Smooth muscle cell (in vitro differentiated cells): Measurements from ENCODE around the gene DIP2C. TPM values are rescaled to one million over a fixed set of nuclear protein-coding genes. Genes with fewer than 3 reads are reported as not detected.

Source experiments
- DNase-seq: peaks from one replicate; lab custom pipeline; 2025; ENCODE audit not compliant: unreplicated experiment; lab: John Stamatoyannopoulos, UW
- H2AFZ ChIP-seq: fragments of 200-600 bp; sonication (generic); 2 replicates; pipeline ENCODE4 v1.6.0; 2016; ENCODE audit warnings: antibody characterized with exemption, low read depth, mild to moderate bottlenecking
- H3F3A ChIP-seq: fragments of 200-600 bp; sonication (generic); 2 replicates; pipeline ENCODE4 v1.6.0; 2017; ENCODE audit warnings: antibody characterized with exemption, low read depth
- H3K27ac ChIP-seq: fragments of 200-600 bp; sonication (generic); 2 replicates; pipeline ENCODE4 v1.5.1; 2016; ENCODE audit warnings: low read depth, mild to moderate bottlenecking
- H3K27me3 ChIP-seq: fragments of 200-600 bp; sonication (generic); 2 replicates; pipeline ENCODE4 v1.6.1; 2016; ENCODE audit warnings: low read depth, mild to moderate bottlenecking
- H3K36me3 ChIP-seq: fragments of 200-600 bp; sonication (generic); 2 replicates; pipeline ENCODE4 v1.5.1; 2016; ENCODE audit warnings: low read depth
- H3K4me1 ChIP-seq: fragments of 200-600 bp; sonication (generic); 2 replicates; pipeline ENCODE4 v1.5.1; 2016; ENCODE audit warnings: low read depth
- H3K4me2 ChIP-seq: fragments of 200-600 bp; sonication (generic); 2 replicates; pipeline ENCODE4 v1.6.0; 2016; ENCODE audit warnings: mild to moderate bottlenecking
- H3K4me3 ChIP-seq: fragments of 200-600 bp; sonication (generic); 2 replicates; pipeline ENCODE4 v1.5.1; 2016; ENCODE audit warnings: mild to moderate bottlenecking
- H3K79me2 ChIP-seq: fragments of 200-600 bp; sonication (generic); 2 replicates; pipeline ENCODE4 v1.6.0; 2016; ENCODE audit warnings: low read depth, mild to moderate bottlenecking
- H3K9ac ChIP-seq: fragments of 200-600 bp; sonication (generic); 2 replicates; pipeline ENCODE4 v1.6.0; 2016; ENCODE audit warnings: low read depth
- H3K9me3 ChIP-seq: fragments of 200-600 bp; sonication (generic); replicated peaks from 2 replicates; pipeline ENCODE4 v1.5.1; 2016; ENCODE audit warnings: low read depth
- H4K20me1 ChIP-seq: fragments of 200-600 bp; sonication (generic); 2 replicates; pipeline ENCODE4 v1.6.0; 2016; ENCODE audit warnings: low read depth
- CTCF ChIP-seq: fragments of 200-600 bp; sonication (generic); IDR thresholded peaks from 2 replicates; pipeline ENCODE4 v1.5.1; 2017; ENCODE audit warnings: borderline replicate concordance, mild to moderate bottlenecking, antibody characterized with exemption; ENCODE audit not compliant: insufficient read depth, poor library complexity, severe bottlenecking
- WGBS: methylation state at CpG from one replicate; pipeline ENCODE4 v1.1.7; 2016; ENCODE audit warnings: low lambda C conversion rate; 5-methylcytosine and 5-hydroxymethylcytosine counted together
- polyA plus RNA-seq: library from polyadenylated mRNA; unstranded; fragments of >200 nt; fragmentation: Nextera tagmentation; extraction: Ambion mirVana; gene quantifications from 2 replicates; pipeline ENCODE4 v1.2.1, GENCODE V29; 2016
- total RNA-seq: library from RNA; depleted of rRNA; stranded (reverse); fragments of >200 nt; gene quantifications from 2 replicates; pipeline ENCODE4 v1.2.3, GENCODE V29; 2014

DIP2C gene
- total and polyA plus RNA-seq, 2 experiments from 2014 or later, result 14.9 to 15.3 TPM

DNA sequence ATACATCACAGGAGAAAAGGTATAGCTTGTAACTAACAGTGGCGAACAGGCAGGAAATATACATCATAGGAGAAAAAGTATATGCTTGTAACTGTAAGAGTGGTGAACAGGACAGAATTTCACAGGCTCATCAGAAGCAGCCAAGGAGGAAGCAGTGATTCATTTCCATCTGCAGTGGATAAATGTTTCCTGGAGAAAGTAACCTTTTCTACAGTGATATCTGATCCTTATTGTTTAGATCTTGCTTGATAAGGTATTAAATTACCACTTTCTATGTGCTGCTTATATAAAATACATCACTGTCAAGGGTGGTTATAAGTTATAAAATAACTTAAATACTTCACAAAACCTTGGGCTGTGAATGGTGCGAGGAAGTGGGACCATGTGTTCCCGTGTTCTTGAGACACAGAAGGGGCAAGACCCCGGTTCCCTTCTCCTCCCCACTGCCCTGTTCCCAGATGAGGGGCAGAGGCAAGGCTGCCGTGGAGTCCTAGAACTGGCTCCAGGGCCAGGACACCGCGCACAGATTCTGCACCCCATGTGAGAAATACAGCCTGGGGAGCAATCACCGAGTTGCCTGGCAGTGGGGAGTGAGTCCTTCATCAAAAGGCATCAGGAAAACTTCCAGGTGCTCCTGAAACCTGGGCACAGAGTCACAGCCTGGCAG, 135.2 kb downstream of the DIP2C start:
- DNase-seq, result no peak
- Histone ChIP-seq H3K4me1 (no peaks in the 10 kb centered on the region), H2AFZ (no peak overlapping the region), H3K4me3 (no peak overlapping the region), H4K20me1 (peaks cover 93% of the 10 kb centered on the region), H3K27ac (no peak overlapping the region), H3F3A (no peaks in the 10 kb centered on the region), H3K79me2 (peaks cover 72% of the 10 kb centered on the region), H3K9me3 (no peaks in the 10 kb centered on the region), H3K9ac (no peak overlapping the region), H3K27me3 (no peaks in the 10 kb centered on the region), H3K4me2 (no peak overlapping the region), H3K36me3 (no peaks in the 10 kb centered on the region)
- 95% methylated on average over 8 of the region's 8 CpGs for WGBS
- TF ChIP-seq CTCF, result no peak

GRCh38 chr10:553233-553632, 136.2 kb downstream of the DIP2C start:
- no peak overlapping the region for H2AFZ ChIP-seq
- no peak for TF ChIP-seq CTCF
- no peak for DNase-seq
- no peaks in the 10 kb centered on the region for H3K9me3 ChIP-seq
- H3K27ac ChIP-seq, result no peak overlapping the region
- no peaks in the 10 kb centered on the region for H3K27me3 ChIP-seq
- no peaks in the 10 kb centered on the region for H3F3A ChIP-seq
- WGBS, result 84% methylated on average over 5 of the region's 5 CpGs
- no peaks in the 10 kb centered on the region for H3K36me3 ChIP-seq
- no peak overlapping the region for H3K4me3 ChIP-seq
- peaks cover 93% of the 10 kb centered on the region for H4K20me1 ChIP-seq
- H3K79me2 ChIP-seq, result peaks cover 63% of the 10 kb centered on the region
- H3K4me1 ChIP-seq, result no peaks in the 10 kb centered on the region
- H3K4me2 ChIP-seq, result no peak overlapping the region
- no peak overlapping the region for H3K9ac ChIP-seq

GRCh38 chr10:552679-553078, 136.8 kb downstream of the DIP2C start:
- H3K9ac ChIP-seq, result no peak overlapping the region
- DNase-seq, result no peak
- H3K36me3 ChIP-seq, result no peaks in the 10 kb centered on the region
- peaks cover 94% of the 10 kb centered on the region for H4K20me1 ChIP-seq
- WGBS, result 96% methylated on average over 8 of the region's 8 CpGs
- H3F3A ChIP-seq, result no peaks in the 10 kb centered on the region
- H3K79me2 ChIP-seq, result peaks cover 60% of the 10 kb centered on the region
- peaks cover 3% of the 10 kb centered on the region for H3K4me1 ChIP-seq
- H3K9me3 ChIP-seq, result no peaks in the 10 kb centered on the region
- TF ChIP-seq CTCF, result no peak
- no peaks in the 10 kb centered on the region for H3K27me3 ChIP-seq
- H3K27ac ChIP-seq, result no peak overlapping the region
- H2AFZ ChIP-seq, result no peak overlapping the region
- no peak overlapping the region for H3K4me2 ChIP-seq
- no peak overlapping the region for H3K4me3 ChIP-seq
